HepG2 (cell line): ENCODE measurements around the gene CMPK2. TPM values are rescaled to one million over a fixed set of nuclear protein-coding genes. Genes with fewer than 3 reads are reported as not detected.
A peak's percentile ranks its signal among the peaks of the same experiment; 100 is the strongest.

ENCODE experiments used
- ATAC-seq: fragments of 200-7000 bp; cut with Tn5 transposase; 3 replicates; pipeline ENCODE4 v1.9.1; 2020; ENCODE audit warnings: mild to moderate bottlenecking, moderate library complexity
- BruUV-seq: library from RNA; stranded (reverse); fragments of 400-500 nt; replicated peaks from 2 replicates; lab custom pipeline; 2021; lab: Mats Ljungman, UMichigan
- CTCF ChIA-PET: fragments of 300-600 bp; formaldehyde crosslinking; extraction: SDS; loops from one replicate; lab custom pipeline; 2021; ENCODE audit warnings: low total read pairs, inconsistent platforms, low intra/inter-chr PET ratio; lab: Yijun Ruan, JAX
- POLR2A ChIA-PET: fragments of 350-600 bp; sonication (Branson Sonifier 250); formaldehyde crosslinking; loops from one replicate; lab custom pipeline; 2020; ENCODE audit warnings: antibody characterized with exemption, inconsistent platforms; lab: Yijun Ruan, JAX
- DNase-seq: peaks from one replicate; pipeline ENCODE4 v3.0.0-alpha.2; 2015; ENCODE audit warnings: low spot score
- FAIRE-seq: peaks from 3 replicates; lab custom pipeline; 2011; peaks lifted over from hg19 to GRCh38; lab: Jason Lieb, UNC
- H2AFZ ChIP-seq: one replicate; pipeline ENCODE4 v1.6.1; 2011; ENCODE audit warnings: low read length, inconsistent platforms
- H3K27ac ChIP-seq: fragments of 300-600 bp; 3 replicates; pipeline ENCODE4 v1.8.0; 2011; ENCODE audit warnings: mixed run types, mild to moderate bottlenecking, mixed read lengths, low read length, inconsistent platforms; ENCODE audit not compliant: insufficient read depth; ENCODE audit errors: extremely low read length
- H3K27me3 ChIP-seq, 2 experiments: fragments of 200-600 bp in 1 of 2; 2 replicates in 1 of 2; 3 replicates in 1 of 2; pipeline versions ENCODE4 v1.6.0 to v1.8.0; 2011; ENCODE audit warnings: low read length in 2 of 2, mild to moderate bottlenecking in 2 of 2, moderate library complexity in 2 of 2, inconsistent platforms in 1 of 2; ENCODE audit not compliant: insufficient read depth in 2 of 2, control insufficient read depth in 1 of 2
- H3K36me3 ChIP-seq, 2 experiments: fragments of 200-600 bp in 1 of 2; replicated peaks in 1 of 2; 2 replicates in 1 of 2; 3 replicates in 1 of 2; pipeline versions ENCODE4 v1.5.1 to v1.8.0; 2011; ENCODE audit warnings: low read length in 2 of 2, inconsistent platforms in 1 of 2; ENCODE audit not compliant: insufficient read depth in 2 of 2, control insufficient read depth in 1 of 2
- H3K4me1 ChIP-seq: 2 replicates; pipeline ENCODE4 v1.5.1; 2012; ENCODE audit warnings: low read length, inconsistent platforms; ENCODE audit not compliant: insufficient read depth
- H3K4me2 ChIP-seq: 2 replicates; pipeline ENCODE4 v1.6.0; 2011; ENCODE audit warnings: low read depth, low read length, inconsistent platforms
- H3K4me3 ChIP-seq, 3 experiments: fragments of 200-600 bp in 1 of 3; sonication (generic), shearing (Covaris generic) in 1 of 3; replicated peaks in 1 of 3; 2 replicates each; pipeline ENCODE4 v1.5.1; 2011 to 2016; ENCODE audit warnings: low read length in 3 of 3, inconsistent platforms in 2 of 3, low read depth in 2 of 3, mild to moderate bottlenecking in 2 of 3, control low read depth in 1 of 3, mixed read lengths in 1 of 3; ENCODE audit not compliant: insufficient read depth in 1 of 3
- H3K79me2 ChIP-seq: one replicate; pipeline ENCODE4 v1.6.1; 2011; ENCODE audit warnings: low read length, inconsistent platforms; ENCODE audit not compliant: insufficient read depth
- H3K9ac ChIP-seq: 2 replicates; pipeline ENCODE4 v1.6.0; 2011; ENCODE audit warnings: mild to moderate bottlenecking, low read depth, low read length, inconsistent platforms; ENCODE audit not compliant: insufficient read depth
- H3K9me3 ChIP-seq: 2 replicates; pipeline ENCODE4 v1.5.1; 2012; ENCODE audit warnings: mild to moderate bottlenecking, low read length
- H4K20me1 ChIP-seq: 2 replicates; pipeline ENCODE4 v1.6.0; 2011; ENCODE audit warnings: inconsistent platforms, mild to moderate bottlenecking, low read length, moderate library complexity; ENCODE audit not compliant: insufficient read depth
- ARHGAP35 ChIP-seq: sonication (generic); formaldehyde crosslinking; IDR thresholded peaks from 2 replicates; pipeline ENCODE4 v1.9.0; 2022; ENCODE audit warnings: mild to moderate bottlenecking, inconsistent platforms, moderate library complexity, missing genetic modification reagents, borderline replicate concordance
- ARNTL ChIP-seq: sonication (generic); formaldehyde crosslinking; IDR thresholded peaks from 2 replicates; pipeline ENCODE4 v1.4.0; 2020; ENCODE audit warnings: mild to moderate bottlenecking, missing genetic modification reagents
- ELF3 ChIP-seq: IDR thresholded peaks from 2 replicates; pipeline ENCODE4 v1.6.1; 2016; ENCODE audit warnings: missing genetic modification reagents, missing compliant biosample characterization
- FOSL2 ChIP-seq: sonication (generic); formaldehyde crosslinking; IDR thresholded peaks from 2 replicates; pipeline ENCODE4 v1.4.0; 2020; ENCODE audit warnings: missing genetic modification reagents
- HNF1B ChIP-seq: sonication (generic); formaldehyde crosslinking; IDR thresholded peaks from 2 replicates; pipeline ENCODE4 v1.5.1; 2020; ENCODE audit warnings: mild to moderate bottlenecking, moderate library complexity, missing genetic modification reagents
- SMARCE1 ChIP-seq: fragments of 450-650 bp; IDR thresholded peaks from 2 replicates; pipeline ENCODE4 v1.6.1; 2017; ENCODE audit warnings: borderline replicate concordance
- ZFX ChIP-seq: sonication (generic); formaldehyde crosslinking; IDR thresholded peaks from 2 replicates; pipeline ENCODE4 v1.4.0; 2020; ENCODE audit warnings: mild to moderate bottlenecking, low read depth, missing genetic modification reagents, moderate library complexity
- WGBS: methylation state at CpG from one replicate; pipeline ENCODE4 v1.1.6; 2017; ENCODE audit warnings: low lambda C conversion rate; 5-methylcytosine and 5-hydroxymethylcytosine counted together
- in situ Hi-C: cut with HindIII; loops from 2 replicates; pipeline ENCODE4 v1.10.0; 2017; ENCODE audit warnings: low pct_unique_long_range_greater_than_20kb; ENCODE audit not compliant: extremely low pct_ligation_motif_present
- intact Hi-C: fragments of 100-400 bp; cut with micrococcal nuclease; formaldehyde crosslinking; loops from one replicate; pipeline ENCODE4 v1.10.0; 2022; ENCODE audit not compliant: unreplicated experiment
- polyA plus RNA-seq, 8 experiments: library from polyadenylated mRNA; depleted of rRNA in 3 of 8; stranded (reverse) in 7 of 8; unstranded in 1 of 8; fragments of >200 nt; fragmentation: Illumina TruSeq in 4 of 8; extraction: Trizol in 4 of 8; gene quantifications; 2 replicates each; pipeline versions ENCODE4 v1.2.1 to v1.2.3, GENCODE V29; 2011 to 2016; ENCODE audit warnings: low read depth in 4 of 8, missing spikeins in 1 of 8, mixed read lengths in 1 of 8; ENCODE audit not compliant: insufficient read depth in 1 of 8
- total RNA-seq, 5 experiments: library from RNA; depleted of rRNA; stranded (reverse); fragments of >200 nt; fragmentation: Illumina TruSeq; extraction: Trizol; gene quantifications; 2 replicates each; pipeline ENCODE4 v1.2.3, GENCODE V29; 2016; ENCODE audit warnings: low read depth in 1 of 5

CMPK2 gene
- total and polyA plus RNA-seq, 2 of the 13 experiments (the other 11 are each of a cell fraction or from before 2014, with no cell fraction given), result 0.04 to 1.0 TPM

- no peak for TF ChIP-seq HNF1B (CRISPR knock-in tag)
- TF ChIP-seq ZFX (CRISPR knock-in tag), result peak; percentile 45; the same call in 1 of the 2 replicates
- TF ChIP-seq ARHGAP35 (CRISPR knock-in tag), result no peak
- TF ChIP-seq ELF3 (CRISPR knock-in tag), result no peak
- TF ChIP-seq ARNTL (CRISPR knock-in tag), result peak; percentile 85; the same call in 1 of the 2 replicates
These were observed 49.7 kb upstream of the CMPK2 start (continued) for GRCh38 chr2:6915399-6915798.

GRCh38 chr2:6914828-6915227 is 49.1 kb upstream of the CMPK2 start:
- Histone ChIP-seq H3K9ac (no peak overlapping the region), H3K79me2 (peaks cover 2% of the 10 kb centered on the region), H3K4me2 (no peak overlapping the region), H4K20me1 (peaks cover 5% of the 10 kb centered on the region; the same call in 1 of the 2 replicates), H3K4me1 (peaks cover 51% of the 10 kb centered on the region), H3K4me3 (no peak overlapping the region), H3K27ac (no peak overlapping the region), H3K9me3 (no peaks in the 10 kb centered on the region), H3K27me3 (peaks cover 1 to 25% of the 10 kb centered on the region in 2 experiments; a peak in 3 of 5 replicates), H2AFZ (no peak overlapping the region), H3K36me3 (no peaks in the 10 kb centered on the region)
- FAIRE-seq, result no peak
- WGBS, result 40% methylated on average over 3 of the region's 3 CpGs
- TF ChIP-seq SMARCE1 (no peak), FOSL2 (CRISPR knock-in tag) (peak; percentile 78)
- intact Hi-C loops (loop anchor here (2.0 kb wide), 1 partner anchor 18 kb away; no protein-coding TSS in a partner anchor), in situ Hi-C loops (no loop called here)
- no peak for DNase-seq
- ChIA-PET POLR2A (no interaction called here), CTCF (no interaction called here)
- BruUV-seq, result no TSS peak
- no peak for ATAC-seq
